B cell (primary cell): ENCODE results near the gene NFASC.

ENCODE experiments used
- CTCF ChIP-seq: fragments of 200-600 bp; IDR thresholded peaks from one replicate; pipeline ENCODE4 v1.8.0; 2022; ENCODE audit warnings: antibody characterized with exemption, mild to moderate bottlenecking
- EZH2 ChIP-seq: IDR thresholded peaks from 2 replicates; pipeline ENCODE4 v1.6.1; 2012; ENCODE audit warnings: borderline replicate concordance, low read depth, mild to moderate bottlenecking, moderate library complexity, low read length; ENCODE audit not compliant: insufficient read depth, poor library complexity, severe bottlenecking

- TF ChIP-seq CTCF = no peak
- no peak for TF ChIP-seq EZH2
These were observed 34.9 kb upstream of the NFASC start for GRCh38 chr1:204835737-204836136.
